Tibial artery (tissue), 4 donors: ENCODE measurements around the gene SLC49A3.
"Not testable (repeated sequence)": the region's sequence is repeated elsewhere in the genome, so short reads cannot be mapped to it uniquely, and the experiment has no call there.

Experiments used
- DNase-seq, 2 donors: peaks; one replicate each; pipeline ENCODE4 v3.0.0-alpha.2; 2019
- H3K27ac ChIP-seq, 2 donors: fragments of 200-600 bp; sonication (generic) in 1 of 2; 1 replicate in 1 of 2; 2 replicates in 1 of 2; pipeline ENCODE4 v1.5.1; 2018 to 2019; ENCODE audit warnings: mild to moderate bottlenecking in 1 of 2
- H3K27me3 ChIP-seq, 2 donors: fragments of 200-600 bp; sonication (generic) in 1 of 2; one replicate each; pipeline versions ENCODE4 v1.5.1 to v1.6.0; 2016 to 2019
- H3K36me3 ChIP-seq, 3 donors: fragments of 200-600 bp; sonication (generic) in 2 of 3; one replicate each; pipeline ENCODE4 v1.5.1; 2016 to 2019; ENCODE audit warnings: mild to moderate bottlenecking in 2 of 3
- H3K4me1 ChIP-seq, 4 donors: fragments of 200-600 bp; sonication (generic) in 2 of 4; 1 replicate in 3 of 4; 2 replicates in 1 of 4; pipeline ENCODE4 v1.5.1; 2016 to 2019
- H3K4me3 ChIP-seq, 2 donors: fragments of 200-600 bp; sonication (generic) in 1 of 2; 1 replicate in 1 of 2; 2 replicates in 1 of 2; pipeline ENCODE4 v1.5.1; 2018 to 2019; ENCODE audit warnings: mild to moderate bottlenecking in 2 of 2
- H3K9me3 ChIP-seq, 3 donors: fragments of 200-600 bp; sonication (generic) in 1 of 3; one replicate each; pipeline ENCODE4 v1.5.1; 2016 to 2019
- intact Hi-C: fragments of 100-400 bp; cut with DNase I; formaldehyde crosslinking; loops from one replicate; pipeline ENCODE4 v1.15.0; 2023; ENCODE audit warnings: low total_unique reads
- TF ChIP-seq, protein P1 (sequence below), 2 experiments: fragments of 200-600 bp in 1 of 2; fragments of 450-650 bp in 1 of 2; IDR thresholded peaks; one replicate each; pipeline ENCODE4 v1.5.1; 2017 to 2019; ENCODE audit warnings: antibody characterized with exemption in 2 of 2, mild to moderate bottlenecking in 1 of 2, moderate library complexity in 1 of 2

SLC49A3 gene

DNA sequence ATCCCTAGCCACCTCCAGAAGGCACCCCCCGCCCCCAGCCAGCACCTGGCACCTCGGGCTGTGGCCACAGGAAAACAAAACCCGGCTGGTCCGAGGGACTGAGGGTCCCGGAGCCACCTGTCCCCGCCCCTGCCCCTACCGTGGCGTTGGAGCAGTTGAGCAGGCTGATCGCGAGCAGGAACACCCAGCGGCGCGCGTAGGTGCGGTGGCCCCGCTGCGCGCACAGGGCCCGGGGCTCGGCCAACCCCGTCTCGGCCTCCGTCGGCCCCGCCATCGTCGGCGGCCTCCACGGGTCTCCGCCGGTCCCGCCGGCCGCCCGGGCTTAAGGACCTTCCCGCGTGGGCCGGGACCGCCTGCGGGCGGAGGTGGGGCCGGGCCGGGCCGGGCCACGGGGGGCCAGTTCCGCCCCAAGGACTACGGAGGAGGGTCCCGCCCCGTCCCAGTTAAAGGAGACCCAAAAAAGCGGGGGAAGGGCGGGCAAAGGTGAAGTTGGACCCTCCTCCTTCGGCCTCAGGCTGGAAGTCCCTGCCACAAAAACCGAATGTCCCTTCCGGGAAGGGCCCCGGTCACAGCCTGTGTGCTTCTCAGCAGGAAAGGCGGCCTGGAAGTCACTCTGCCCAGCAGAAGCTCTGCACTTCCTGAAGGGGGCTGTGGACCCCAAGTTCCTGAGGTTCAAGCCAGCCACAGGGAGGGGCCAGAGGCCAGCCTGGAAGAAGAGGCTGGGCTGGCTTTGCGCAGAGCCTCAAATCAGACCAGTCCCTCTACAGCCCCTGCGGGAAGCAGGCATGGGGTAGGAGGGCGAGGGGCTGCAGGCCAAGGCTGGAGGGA lies at the start of gene SLC49A3:
Gene SLC49A3 (minus strand): TSS at position 298 of the 828 bp plus-strand sequence. CDS start 24 bp downstream, at position 274.
- Histone ChIP-seq H3K4me3 (peak within 1 kb of the TSS; percentile 50 to 54), H3K36me3 (peaks cover 0 to 4% (median 0%) of the 10 kb centered on the region in 3 donors), H3K27me3 (peaks cover 0 to 42% of the 10 kb centered on the region in 2 donors), H3K27ac (peak within 1 kb of the TSS; percentile 49 to 62), H3K9me3 (no peaks in the 10 kb centered on the region), H3K4me1 (peaks cover 0 to 28% (median 12%) of the 10 kb centered on the region in 4 donors)
- intact Hi-C loops: no loop called here
- no peak for DNase-seq
- TF ChIP-seq, protein P1, sequence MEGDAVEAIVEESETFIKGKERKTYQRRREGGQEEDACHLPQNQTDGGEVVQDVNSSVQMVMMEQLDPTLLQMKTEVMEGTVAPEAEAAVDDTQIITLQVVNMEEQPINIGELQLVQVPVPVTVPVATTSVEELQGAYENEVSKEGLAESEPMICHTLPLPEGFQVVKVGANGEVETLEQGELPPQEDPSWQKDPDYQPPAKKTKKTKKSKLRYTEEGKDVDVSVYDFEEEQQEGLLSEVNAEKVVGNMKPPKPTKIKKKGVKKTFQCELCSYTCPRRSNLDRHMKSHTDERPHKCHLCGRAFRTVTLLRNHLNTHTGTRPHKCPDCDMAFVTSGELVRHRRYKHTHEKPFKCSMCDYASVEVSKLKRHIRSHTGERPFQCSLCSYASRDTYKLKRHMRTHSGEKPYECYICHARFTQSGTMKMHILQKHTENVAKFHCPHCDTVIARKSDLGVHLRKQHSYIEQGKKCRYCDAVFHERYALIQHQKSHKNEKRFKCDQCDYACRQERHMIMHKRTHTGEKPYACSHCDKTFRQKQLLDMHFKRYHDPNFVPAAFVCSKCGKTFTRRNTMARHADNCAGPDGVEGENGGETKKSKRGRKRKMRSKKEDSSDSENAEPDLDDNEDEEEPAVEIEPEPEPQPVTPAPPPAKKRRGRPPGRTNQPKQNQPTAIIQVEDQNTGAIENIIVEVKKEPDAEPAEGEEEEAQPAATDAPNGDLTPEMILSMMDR (IDR thresholded peaks at IDR 0.05): no peak

DNA sequence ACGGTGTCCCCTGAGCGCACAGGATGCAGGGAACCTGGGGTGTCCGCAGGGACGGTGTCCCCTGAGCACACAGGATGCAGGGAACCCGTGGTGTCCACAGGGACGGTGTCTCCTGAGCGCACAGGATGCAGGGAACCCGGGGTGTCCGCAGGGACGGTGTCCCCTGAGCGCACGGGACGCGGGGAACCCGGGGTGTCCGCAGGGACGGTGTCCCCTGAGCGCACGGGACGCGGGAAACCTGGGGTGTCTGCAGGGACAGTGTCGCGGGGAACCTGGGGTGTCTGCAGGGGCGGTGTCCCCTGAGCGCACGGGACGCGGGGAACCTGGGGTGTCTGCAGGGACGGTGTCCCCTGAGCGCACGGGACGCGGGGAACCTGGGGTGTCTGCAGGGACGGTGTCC lies 47.6 kb upstream of the SLC49A3 start:
- DNase-seq, H3K4me3 ChIP-seq, H3K9me3 ChIP-seq, H3K4me1 ChIP-seq, H3K27me3 ChIP-seq, H3K27ac ChIP-seq, intact Hi-C loops: not testable (repeated sequence)
- peaks cover 82 to 93% (median 93%) of the 10 kb centered on the region in 3 donors for H3K36me3 ChIP-seq

DNA sequence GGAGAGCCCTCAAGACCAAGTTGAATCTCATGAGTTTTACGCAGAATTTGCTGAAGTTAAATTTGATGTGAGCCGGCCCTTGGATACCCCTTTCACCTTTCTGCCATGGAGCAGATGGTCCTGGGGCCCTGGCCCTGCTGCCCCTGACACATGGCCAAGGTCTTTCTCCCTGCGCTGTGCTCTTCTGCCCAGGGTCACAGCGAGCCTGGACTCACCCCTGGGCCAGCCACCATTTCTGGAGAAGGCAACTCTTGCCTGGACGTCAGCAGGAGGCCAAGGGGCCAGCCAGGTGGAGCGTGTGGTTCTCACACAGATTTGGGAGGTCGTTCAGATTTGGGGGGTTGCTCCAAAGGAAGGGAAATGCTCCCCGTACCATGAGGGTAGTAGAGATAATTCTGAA lies 46.6 kb upstream of the SLC49A3 start:
- Histone ChIP-seq H3K27ac (no peak overlapping the region), H3K36me3 (peaks cover 84 to 91% (median 91%) of the 10 kb centered on the region in 3 donors), H3K4me3 (no peak overlapping the region), H3K4me1 (no peaks in the 10 kb centered on the region), H3K9me3 (peaks cover 1 to 5% (median 4%) of the 10 kb centered on the region in 3 donors), H3K27me3 (no peaks in the 10 kb centered on the region)
- intact Hi-C loops: no loop called here
- no peak for DNase-seq
- TF ChIP-seq, protein P1 (IDR thresholded peaks at IDR 0.05): no peak

DNA sequence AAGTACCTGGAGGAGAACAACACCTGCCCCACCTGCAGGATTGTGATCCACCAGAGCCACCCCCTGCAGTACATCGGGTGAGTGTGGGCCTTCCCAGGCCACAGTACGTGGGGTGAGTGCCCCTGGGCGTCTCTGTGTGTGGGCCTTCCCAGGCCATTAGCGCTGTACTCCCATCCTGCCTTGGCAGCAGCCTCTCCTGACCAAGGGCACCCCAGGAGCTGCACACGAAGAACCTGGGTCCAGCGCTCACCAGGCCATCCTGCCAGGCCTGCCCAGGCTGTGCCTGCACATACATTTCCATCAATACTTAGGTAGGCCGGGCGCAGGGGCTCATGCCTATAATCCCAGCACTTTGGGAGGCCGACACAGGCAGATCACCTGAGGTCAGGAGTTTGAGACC lies 46.0 kb upstream of the SLC49A3 start:
- TF ChIP-seq, protein P1 (IDR thresholded peaks at IDR 0.05): no peak
- peaks cover 78 to 91% (median 90%) of the 10 kb centered on the region in 3 donors for H3K36me3 ChIP-seq

DNA sequence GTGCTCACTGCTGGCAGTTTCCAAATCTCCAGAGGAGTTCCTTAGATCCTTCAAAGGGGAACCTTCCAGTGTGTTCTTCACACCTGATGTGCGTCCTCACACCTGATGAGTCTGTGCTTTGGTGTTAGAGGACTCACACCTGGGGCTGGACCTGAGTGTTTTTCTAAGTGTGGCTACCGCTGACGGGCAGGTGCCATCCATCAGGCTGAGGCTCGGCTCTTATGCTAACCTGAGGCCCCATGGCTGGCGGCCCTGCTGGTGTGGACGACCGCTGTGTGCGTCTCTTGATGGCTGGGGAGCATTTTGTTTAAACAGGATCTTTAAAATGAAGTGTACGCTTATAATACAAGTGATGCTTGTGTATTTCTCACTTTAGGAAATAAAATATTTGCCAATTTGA lies 45.1 kb upstream of the SLC49A3 start:
- Histone ChIP-seq H3K4me1 (no peaks in the 10 kb centered on the region), H3K27ac (no peak overlapping the region), H3K36me3 (peaks cover 69 to 82% (median 81%) of the 10 kb centered on the region in 3 donors), H3K27me3 (no peaks in the 10 kb centered on the region), H3K4me3 (no peak overlapping the region), H3K9me3 (no peaks in the 10 kb centered on the region)
- intact Hi-C loops: no loop called here
- TF ChIP-seq, protein P1 (IDR thresholded peaks at IDR 0.05): no peak
- DNase-seq: no peak

More for the DNA sequence above, 46.0 kb upstream of the SLC49A3 start:
- Histone ChIP-seq H3K4me1 (no peaks in the 10 kb centered on the region), H3K4me3 (no peak overlapping the region), H3K9me3 (peaks cover 0 to under 1% (median 0%) of the 10 kb centered on the region in 3 donors), H3K27ac (no peak overlapping the region), H3K27me3 (no peaks in the 10 kb centered on the region)
- DNase-seq: no peak
- intact Hi-C loops: no loop called here

DNA sequence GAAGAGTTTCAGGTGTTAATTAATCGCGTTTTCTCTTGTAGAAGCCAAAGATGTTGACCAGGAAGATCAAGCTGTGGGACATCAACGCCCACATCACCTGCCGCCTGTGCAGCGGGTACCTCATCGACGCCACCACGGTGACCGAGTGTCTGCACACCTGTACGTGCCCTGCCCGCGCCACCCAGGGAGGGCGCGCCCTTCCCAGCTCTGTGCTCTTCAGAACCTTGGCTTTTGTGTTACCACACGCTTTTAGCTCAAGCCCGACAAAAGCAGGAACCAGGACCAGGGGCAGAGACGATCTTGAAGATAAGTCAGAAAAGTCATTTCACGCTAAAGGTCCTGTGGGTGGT lies 44.7 kb upstream of the SLC49A3 start:
- no peaks in the 10 kb centered on the region for H3K9me3 ChIP-seq
- intact Hi-C loops: no loop called here
- H3K4me1 ChIP-seq: no peaks in the 10 kb centered on the region
- peaks cover 65 to 78% (median 77%) of the 10 kb centered on the region in 3 donors for H3K36me3 ChIP-seq
- TF ChIP-seq, protein P1 (IDR thresholded peaks at IDR 0.05): no peak
- no peak overlapping the region for H3K27ac ChIP-seq
- no peak overlapping the region for H3K4me3 ChIP-seq
- DNase-seq: no peak
- no peaks in the 10 kb centered on the region for H3K27me3 ChIP-seq
